Endothelial cell of umbilical vein (primary cell): Measurements from ENCODE around the gene ARF5. TPM values are rescaled to one million over a fixed set of nuclear protein-coding genes. Genes with fewer than 3 reads are reported as not detected.

ENCODE experiments used
- BruUV-seq: library from RNA; stranded (reverse); fragments of 400-500 nt; replicated peaks from 2 replicates; lab custom pipeline; 2021; lab: Mats Ljungman, UMichigan
- CTCF ChIA-PET: fragments of 300-600, 350-600 bp; sonication (Branson Sonifier 250); formaldehyde crosslinking; loops from one replicate; lab custom pipeline; 2021; ENCODE audit warnings: antibody characterized with exemption, inconsistent platforms; lab: Charles Lee
- POLR2A ChIA-PET: fragments of 300-600, 350-600 bp; sonication (Branson Sonifier 250); formaldehyde crosslinking; loops from one replicate; lab custom pipeline; 2021; ENCODE audit warnings: antibody characterized with exemption, inconsistent platforms; lab: Charles Lee
- DNase-seq: peaks from one replicate; pipeline ENCODE4 v3.0.0-alpha.2; 2011; ENCODE audit warnings: low read depth, low spot score
- FAIRE-seq: peaks from 2 replicates; lab custom pipeline; 2011; peaks lifted over from hg19 to GRCh38; lab: Jason Lieb, UNC
- H2AFZ ChIP-seq: 2 replicates; pipeline ENCODE4 v1.6.0; 2012; ENCODE audit warnings: low read depth, low read length, control low read depth, inconsistent platforms
- H3K27ac ChIP-seq: 2 replicates; pipeline ENCODE4 v1.5.1; 2011; ENCODE audit warnings: low read depth, mild to moderate bottlenecking, control low read depth, low read length, moderate library complexity; ENCODE audit not compliant: insufficient read depth
- H3K27me3 ChIP-seq, 2 experiments: 2 replicates each; pipeline versions ENCODE4 v1.6.0 to v1.6.1; 2011; ENCODE audit warnings: low read length in 2 of 2, mixed read lengths in 1 of 2; ENCODE audit not compliant: control insufficient read depth in 2 of 2, insufficient read depth in 2 of 2
- H3K36me3 ChIP-seq, 2 experiments: 2 replicates in 1 of 2; 3 replicates in 1 of 2; pipeline ENCODE4 v1.5.1; 2011; ENCODE audit warnings: low read length in 2 of 2, mild to moderate bottlenecking in 1 of 2, moderate library complexity in 1 of 2; ENCODE audit not compliant: control insufficient read depth in 2 of 2, insufficient read depth in 2 of 2; ENCODE audit errors: extremely low read depth in 1 of 2
- H3K4me1 ChIP-seq: 3 replicates; pipeline ENCODE4 v1.5.1; 2011; ENCODE audit warnings: mild to moderate bottlenecking, low read length; ENCODE audit not compliant: control insufficient read depth, insufficient read depth; ENCODE audit errors: extremely low read depth
- H3K4me2 ChIP-seq: 2 replicates; pipeline ENCODE4 v1.6.1; 2011; ENCODE audit warnings: low read length, control low read depth, mixed read lengths; ENCODE audit not compliant: insufficient read depth
- H3K4me3 ChIP-seq, 3 experiments: fragments of 200-600 bp in 1 of 3; sonication (generic), shearing (Covaris generic) in 1 of 3; replicated peaks in 1 of 3; 2 replicates each; pipeline ENCODE4 v1.5.1; 2011 to 2016; ENCODE audit warnings: control low read depth in 3 of 3, low read length in 3 of 3, mild to moderate bottlenecking in 2 of 3, inconsistent platforms in 1 of 3, low read depth in 1 of 3, moderate library complexity in 1 of 3; ENCODE audit not compliant: insufficient read depth in 1 of 3
- H3K79me2 ChIP-seq: 2 replicates; pipeline ENCODE4 v1.6.0; 2012; ENCODE audit warnings: low read length, inconsistent platforms; ENCODE audit not compliant: control insufficient read depth, insufficient read depth
- H3K9ac ChIP-seq: replicated peaks from 2 replicates; pipeline ENCODE3; 2011; ENCODE audit warnings: low read length, control low read depth; ENCODE audit not compliant: insufficient read depth; ENCODE audit errors: extremely low read depth
- H3K9me1 ChIP-seq: replicated peaks from 3 replicates; pipeline ENCODE4 v1.6.0; 2011; ENCODE audit warnings: mild to moderate bottlenecking, low read length; ENCODE audit not compliant: control insufficient read depth, insufficient read depth; ENCODE audit errors: extremely low read depth
- H3K9me3 ChIP-seq: replicated peaks from 2 replicates; pipeline ENCODE4 v1.5.1; 2012; ENCODE audit warnings: low read length, inconsistent platforms; ENCODE audit not compliant: control insufficient read depth, insufficient read depth
- H4K20me1 ChIP-seq: replicated peaks from 2 replicates; pipeline ENCODE3; 2011; ENCODE audit warnings: mild to moderate bottlenecking, low read length; ENCODE audit not compliant: control insufficient read depth, insufficient read depth; ENCODE audit errors: extremely low read depth
- EZH2 ChIP-seq: IDR thresholded peaks from 2 replicates; pipeline ENCODE4 v1.6.1; 2012; ENCODE audit warnings: borderline replicate concordance, low read depth, mild to moderate bottlenecking, moderate library complexity, low read length, inconsistent platforms; ENCODE audit not compliant: severe bottlenecking
- FOS ChIP-seq: IDR thresholded peaks from 2 replicates; pipeline ENCODE4 v1.6.1; 2011; ENCODE audit warnings: mild to moderate bottlenecking, low read length, moderate library complexity, borderline replicate concordance; ENCODE audit not compliant: insufficient read depth
- GATA2 ChIP-seq: IDR thresholded peaks from 2 replicates; pipeline ENCODE4 v1.7.0; 2011; ENCODE audit warnings: low read depth, mild to moderate bottlenecking, moderate library complexity, mixed read lengths, low read length; ENCODE audit not compliant: insufficient read length, insufficient read depth
- JUN ChIP-seq: IDR thresholded peaks from 2 replicates; pipeline ENCODE4 v1.6.1; 2011; ENCODE audit warnings: borderline replicate concordance, low read depth; ENCODE audit not compliant: insufficient read length, insufficient read depth
- MYC ChIP-seq: IDR thresholded peaks from one replicate; pipeline ENCODE4 v1.6.1; 2011; ENCODE audit warnings: mild to moderate bottlenecking, low read depth, low read length
- POLR2A ChIP-seq: IDR thresholded peaks from 2 replicates; pipeline ENCODE4 v1.6.1; 2012; ENCODE audit warnings: low read depth, mild to moderate bottlenecking, control low read depth, low read length
- POLR2AphosphoS5 ChIP-seq: IDR thresholded peaks from 2 replicates; pipeline ENCODE4 v1.6.1; 2012; ENCODE audit warnings: low read depth, mild to moderate bottlenecking, control low read depth, low read length, moderate library complexity; ENCODE audit not compliant: insufficient read depth
- dilution Hi-C: fragments of 300-500 bp; cut with MboI; formaldehyde crosslinking; loops from one replicate; pipeline ENCODE4 v1.15.0; 2019; ENCODE audit warnings: low sequenced_read_pairs; ENCODE audit not compliant: extremely low pct_ligation_motif_present
- intact Hi-C: fragments of 100-400 bp; cut with micrococcal nuclease; formaldehyde crosslinking; loops from one replicate; pipeline ENCODE4 v1.10.0; 2022
- polyA plus RNA-seq, 4 experiments: library from polyadenylated mRNA; depleted of rRNA in 3 of 4; stranded (reverse) in 3 of 4; unstranded in 1 of 4; fragments of >200 nt; gene quantifications; 2 replicates each; pipeline versions ENCODE4 v1.2.1 to v1.2.3, GENCODE V29; 2011 to 2012; ENCODE audit warnings: missing spikeins in 1 of 4
- total RNA-seq: library from RNA; stranded (reverse); gene quantifications from 2 replicates; pipeline ENCODE4 v1.2.3, GENCODE V29; 2021
- TF ChIP-seq, protein P1 (sequence below), 2 donors: IDR thresholded peaks; 1 replicate in 1 of 2; 2 replicates in 1 of 2; pipeline ENCODE4 v1.5.1; 2011; ENCODE audit warnings: low read length in 2 of 2, mild to moderate bottlenecking in 2 of 2, moderate library complexity in 2 of 2, control low read depth in 1 of 2, inconsistent platforms in 1 of 2, low read depth in 1 of 2; ENCODE audit not compliant: insufficient read depth in 1 of 2; ENCODE audit errors: extremely low read depth in 1 of 2
- TF ChIP-seq, protein P2 (sequence below): IDR thresholded peaks from 2 replicates; pipeline ENCODE4 v1.6.1; 2011; ENCODE audit not compliant: insufficient read depth, insufficient read length

Gene ARF5
- total and polyA plus RNA-seq, 2 donors (not counting 3 experiments of a cell fraction or from before 2014, with no cell fraction given) = 122 to 428 TPM

- Histone ChIP-seq H3K36me3 (peaks cover 0 to 9% of the 10 kb centered on the region in 2 experiments), H3K27ac (no peak overlapping the region), H3K27me3 (no peaks in the 10 kb centered on the region), H3K4me2 (no peak overlapping the region), H4K20me1 (no peaks in the 10 kb centered on the region), H3K9ac (no peak overlapping the region), H3K9me3 (no peaks in the 10 kb centered on the region), H3K4me1 (peaks cover 7% of the 10 kb centered on the region), H3K9me1 (no peaks in the 10 kb centered on the region), H3K79me2 (peaks cover 21% of the 10 kb centered on the region), H2AFZ (no peak overlapping the region), H3K4me3 (no peak overlapping the region)
- FAIRE-seq = no peak
- no TSS peak for BruUV-seq
- no peak for DNase-seq
- dilution Hi-C loops (no loop called here), intact Hi-C loops (no loop called here)
- POLR2A ChIA-PET = no interaction called here
- CTCF ChIA-PET = interaction anchor here (0.7 to 1.1 kb wide), 2 partner anchors 10 to 776 kb away, joined by 3 read pairs; partner anchors contain the start of gene ARF5
- no peak for TF ChIP-seq POLR2AphosphoS5
- TF ChIP-seq MYC = no peak
- TF ChIP-seq, protein P1, sequence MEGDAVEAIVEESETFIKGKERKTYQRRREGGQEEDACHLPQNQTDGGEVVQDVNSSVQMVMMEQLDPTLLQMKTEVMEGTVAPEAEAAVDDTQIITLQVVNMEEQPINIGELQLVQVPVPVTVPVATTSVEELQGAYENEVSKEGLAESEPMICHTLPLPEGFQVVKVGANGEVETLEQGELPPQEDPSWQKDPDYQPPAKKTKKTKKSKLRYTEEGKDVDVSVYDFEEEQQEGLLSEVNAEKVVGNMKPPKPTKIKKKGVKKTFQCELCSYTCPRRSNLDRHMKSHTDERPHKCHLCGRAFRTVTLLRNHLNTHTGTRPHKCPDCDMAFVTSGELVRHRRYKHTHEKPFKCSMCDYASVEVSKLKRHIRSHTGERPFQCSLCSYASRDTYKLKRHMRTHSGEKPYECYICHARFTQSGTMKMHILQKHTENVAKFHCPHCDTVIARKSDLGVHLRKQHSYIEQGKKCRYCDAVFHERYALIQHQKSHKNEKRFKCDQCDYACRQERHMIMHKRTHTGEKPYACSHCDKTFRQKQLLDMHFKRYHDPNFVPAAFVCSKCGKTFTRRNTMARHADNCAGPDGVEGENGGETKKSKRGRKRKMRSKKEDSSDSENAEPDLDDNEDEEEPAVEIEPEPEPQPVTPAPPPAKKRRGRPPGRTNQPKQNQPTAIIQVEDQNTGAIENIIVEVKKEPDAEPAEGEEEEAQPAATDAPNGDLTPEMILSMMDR (IDR thresholded peaks at IDR 0.05; ENCODE audit: extremely low read depth in 1 of 2, insufficient read depth in 1 of 2, low read depth in 1 of 2, low read length in 2 of 2) = no peak
- no peak for TF ChIP-seq POLR2A
- TF ChIP-seq FOS = no peak
- no peak for TF ChIP-seq EZH2
- TF ChIP-seq, protein P2, sequence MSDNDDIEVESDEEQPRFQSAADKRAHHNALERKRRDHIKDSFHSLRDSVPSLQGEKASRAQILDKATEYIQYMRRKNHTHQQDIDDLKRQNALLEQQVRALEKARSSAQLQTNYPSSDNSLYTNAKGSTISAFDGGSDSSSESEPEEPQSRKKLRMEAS = no peak
- TF ChIP-seq JUN = no peak
- no peak for TF ChIP-seq GATA2
Measured at GRCh38 chr7:127578711-127579275, 9.4 kb upstream of the ARF5 start.
